SK-N-SH (cell line): ENCODE measurements around the gene PDZD2. TPM values are rescaled to one million over a fixed set of nuclear protein-coding genes. Genes with fewer than 3 reads are reported as not detected.

ENCODE experiments used
- CTCF ChIA-PET: fragments of 300-600, 350-600 bp; formaldehyde crosslinking; extraction: SDS; loops from one replicate; lab custom pipeline; 2021; lab: Yijun Ruan, JAX
- POLR2A ChIA-PET: fragments of 350-600 bp; sonication (Branson Sonifier 250); formaldehyde crosslinking; extraction: SDS; loops from one replicate; lab custom pipeline; 2020; ENCODE audit warnings: antibody characterized with exemption, inconsistent platforms; lab: Yijun Ruan, JAX
- DNase-seq: peaks from one replicate; pipeline ENCODE4 v3.0.0; 2012
- H2AFZ ChIP-seq: fragments of 200-600 bp; sonication (generic); 2 replicates; pipeline ENCODE4 v1.8.1; 2016; ENCODE audit warnings: antibody characterized with exemption, mild to moderate bottlenecking, low read depth
- H3F3A ChIP-seq: fragments of 200-600 bp; sonication (generic); replicated peaks from 2 replicates; pipeline ENCODE3; 2016; ENCODE audit warnings: antibody characterized with exemption, mild to moderate bottlenecking; ENCODE audit not compliant: insufficient read depth
- H3K27ac ChIP-seq, 2 experiments: fragments of 200-500 bp in 1 of 2; fragments of 200-600 bp in 1 of 2; sonication (Bioruptor generic) in 1 of 2; sonication (generic), shearing (Covaris generic) in 1 of 2; 2 replicates each; pipeline versions ENCODE4 v1.5.1 to v1.6.1; 2014 to 2016; ENCODE audit warnings: low read depth in 2 of 2, inconsistent platforms in 1 of 2, low read length in 1 of 2, mild to moderate bottlenecking in 1 of 2, mixed read lengths in 1 of 2
- H3K27me3 ChIP-seq: fragments of 200-600 bp; sonication (generic), shearing (Covaris generic); 2 replicates; pipeline ENCODE4 v1.6.1; 2016; ENCODE audit warnings: mixed run types; ENCODE audit not compliant: insufficient read depth
- H3K36me3 ChIP-seq, 2 experiments: fragments of 200-500 bp in 1 of 2; fragments of 200-600 bp in 1 of 2; sonication (Bioruptor generic) in 1 of 2; sonication (generic) in 1 of 2; replicated peaks in 1 of 2; 2 replicates each; pipeline versions ENCODE3 to v1.5.1; 2014 to 2016; ENCODE audit warnings: low read length in 1 of 2, mild to moderate bottlenecking in 1 of 2; ENCODE audit not compliant: insufficient read depth in 2 of 2, control insufficient read depth in 1 of 2
- H3K4me1 ChIP-seq, 2 experiments: fragments of 200-500 bp in 1 of 2; fragments of 200-600 bp in 1 of 2; sonication (Bioruptor generic) in 1 of 2; sonication (generic), shearing (Covaris generic) in 1 of 2; 2 replicates each; pipeline versions ENCODE4 v1.5.1 to v1.6.1; 2014 to 2016; ENCODE audit warnings: low read depth in 1 of 2, low read length in 1 of 2, mixed run types in 1 of 2; ENCODE audit not compliant: insufficient read depth in 2 of 2, control insufficient read depth in 1 of 2
- H3K4me2 ChIP-seq: fragments of 200-600 bp; sonication (generic), shearing (Covaris generic); 2 replicates; pipeline ENCODE4 v1.6.1; 2017; ENCODE audit warnings: mixed run types
- H3K4me3 ChIP-seq, 2 experiments: fragments of 200-500 bp in 1 of 2; fragments of 200-600 bp in 1 of 2; sonication (Bioruptor generic) in 1 of 2; sonication (generic), shearing (Covaris generic) in 1 of 2; 2 replicates each; pipeline versions ENCODE4 v1.5.1 to v1.8.1; 2014 to 2016; ENCODE audit warnings: low read depth in 2 of 2, inconsistent platforms in 1 of 2, low read length in 1 of 2, mild to moderate bottlenecking in 1 of 2, mixed read lengths in 1 of 2, moderate library complexity in 1 of 2
- H3K79me2 ChIP-seq: fragments of 200-600 bp; sonication (generic); 2 replicates; pipeline ENCODE4 v1.8.1; 2017; ENCODE audit warnings: mild to moderate bottlenecking; ENCODE audit not compliant: insufficient read depth
- H3K9ac ChIP-seq: fragments of 200-600 bp; sonication (generic); 2 replicates; pipeline ENCODE4 v1.6.1; 2017; ENCODE audit warnings: mixed run types
- H3K9me2 ChIP-seq: fragments of 200-600 bp; sonication (generic); 2 replicates; pipeline ENCODE4 v1.6.1; 2017; ENCODE audit warnings: mixed run types
- H3K9me3 ChIP-seq: fragments of 200-600 bp; sonication (generic); 2 replicates; pipeline ENCODE4 v1.6.1; 2017; ENCODE audit warnings: mixed run types, mild to moderate bottlenecking, moderate library complexity
- H4K20me1 ChIP-seq: fragments of 200-600 bp; sonication (generic); 2 replicates; pipeline ENCODE4 v1.6.1; 2017; ENCODE audit warnings: mild to moderate bottlenecking, mixed run types; ENCODE audit not compliant: insufficient read depth
- ELF1 ChIP-seq: IDR thresholded peaks from 2 replicates; pipeline ENCODE4 v1.4.0; 2012
- GATA2 ChIP-seq: sonication (generic); formaldehyde crosslinking; IDR thresholded peaks from 2 replicates; pipeline ENCODE4 v1.5.0; 2020; ENCODE audit warnings: mild to moderate bottlenecking, missing genetic modification reagents
- JUND ChIP-seq: IDR thresholded peaks from 2 replicates; pipeline ENCODE4 v1.4.0; 2012
- MXI1 ChIP-seq: IDR thresholded peaks from 2 replicates; pipeline ENCODE4 v1.6.1; 2012; ENCODE audit warnings: mild to moderate bottlenecking, low read depth, low read length, improper control_type of control experiment
- NRF1 ChIP-seq: IDR thresholded peaks from 2 replicates; pipeline ENCODE4 v1.6.1; 2012; ENCODE audit warnings: low read depth, mild to moderate bottlenecking, low read length
- RAD21 ChIP-seq: IDR thresholded peaks from 2 replicates; pipeline ENCODE4 v1.6.1; 2012; ENCODE audit warnings: mild to moderate bottlenecking, low read length
- RCOR1 ChIP-seq: fragments of 150-350 bp; IDR thresholded peaks from 2 replicates; pipeline ENCODE4 v1.6.1; 2017; ENCODE audit warnings: antibody characterized with exemption, low read length
- RFX5 ChIP-seq: IDR thresholded peaks from 2 replicates; pipeline ENCODE4 v1.6.1; 2012; ENCODE audit warnings: mild to moderate bottlenecking, improper control_type of control experiment, low read length
- RXRA ChIP-seq: IDR thresholded peaks from 2 replicates; pipeline ENCODE4 v1.4.0; 2012; ENCODE audit warnings: low read depth, mild to moderate bottlenecking, borderline replicate concordance
- SMC3 ChIP-seq: IDR thresholded peaks from 2 replicates; pipeline ENCODE4 v1.6.1; 2012; ENCODE audit warnings: low read depth, low read length, improper control_type of control experiment
- TEAD4 ChIP-seq: IDR thresholded peaks from 2 replicates; pipeline ENCODE4 v1.4.0; 2012; ENCODE audit warnings: mild to moderate bottlenecking, borderline replicate concordance; ENCODE audit not compliant: insufficient read depth
- YY1 ChIP-seq: IDR thresholded peaks from 2 replicates; pipeline ENCODE4 v1.4.0; 2012; ENCODE audit warnings: low read depth, mild to moderate bottlenecking
- WGBS: methylation state at CpG from one replicate; pipeline ENCODE4 v1.1.6; 2017; ENCODE audit warnings: low lambda C conversion rate; 5-methylcytosine and 5-hydroxymethylcytosine counted together
- polyA plus RNA-seq, 3 experiments: library from polyadenylated mRNA; depleted of rRNA; stranded (reverse); fragments of >200 nt; gene quantifications; 2 replicates each; pipeline ENCODE4 v1.2.3, GENCODE V29; 2012
- TF ChIP-seq, protein P1 (sequence below): IDR thresholded peaks from 2 replicates; pipeline ENCODE4; 2012
- TF ChIP-seq, protein P2 (sequence below): IDR thresholded peaks from 2 replicates; pipeline ENCODE4 v1.4.0; 2012; ENCODE audit warnings: low read depth, borderline replicate concordance
- TF ChIP-seq, protein P3 (sequence below): fragments of 150-350 bp; IDR thresholded peaks from 2 replicates; pipeline ENCODE4 v1.6.1; 2016; ENCODE audit warnings: mild to moderate bottlenecking, low read depth, low read length
- TF ChIP-seq, protein P4 (sequence below): IDR thresholded peaks from 2 replicates; pipeline ENCODE4 v1.4.0; 2012; ENCODE audit warnings: low read depth, borderline replicate concordance

Gene PDZD2
- polyA plus RNA-seq, 1 of the 3 experiments (the other 2 are of a cell fraction): 0.13 TPM

DNA sequence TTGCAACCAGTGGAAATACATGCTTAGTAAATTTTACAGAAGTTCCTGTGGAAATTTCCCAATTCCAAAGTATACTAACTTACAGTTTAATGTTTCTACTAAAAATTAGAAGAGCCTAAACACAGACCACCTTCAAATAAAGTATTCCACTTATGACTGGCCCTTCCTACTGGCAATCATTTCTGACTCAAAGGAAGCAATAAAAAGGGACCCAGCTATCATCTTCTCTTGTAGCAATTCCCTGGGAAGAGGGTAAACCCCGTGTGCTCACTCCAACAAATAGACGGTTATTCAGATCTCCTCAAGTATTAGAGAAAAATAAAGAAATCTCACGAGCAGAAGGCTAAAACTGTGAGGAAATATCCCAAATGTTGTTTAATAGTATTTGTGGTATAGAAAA is 491.9 kb downstream of the PDZD2 start:
- H4K20me1 ChIP-seq: peaks cover 45% of the 10 kb centered on the region
- 96% methylated on average over 3 of the region's 3 CpGs for WGBS
- CTCF ChIA-PET: interaction anchor here (1.0 kb wide), 1 partner anchor 38 kb away, joined by 4 read pairs; no protein-coding TSS in a partner anchor

DNA sequence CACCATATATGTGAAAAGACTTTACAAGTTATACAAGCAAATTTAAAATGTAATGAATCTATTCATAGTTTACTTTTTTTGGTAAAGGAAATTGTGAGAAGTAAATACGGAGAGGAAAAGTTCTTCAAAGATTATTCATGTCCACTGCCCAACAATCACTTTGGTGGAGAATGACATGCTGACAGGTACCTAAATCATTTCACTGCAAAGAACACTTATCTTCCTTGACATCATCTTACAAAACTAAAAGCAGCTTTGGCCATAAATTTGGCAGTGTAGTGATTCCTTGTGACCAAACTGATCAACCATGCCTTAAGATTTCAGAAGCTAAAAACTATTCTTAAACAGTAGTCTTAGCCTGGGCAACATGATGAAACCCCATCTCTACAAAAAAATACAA is 492.7 kb downstream of the PDZD2 start:
- CTCF ChIA-PET: interaction anchor here (1.8 kb wide), 1 partner anchor 13 kb away, joined by 5 read pairs; no protein-coding TSS in a partner anchor
- H2AFZ ChIP-seq: no peak overlapping the region
- no peak overlapping the region for H3K27ac ChIP-seq
- H3K4me1 ChIP-seq: peaks cover 0 to 8% of the 10 kb centered on the region in 2 experiments; a peak in 2 of 4 replicates
- no peaks in the 10 kb centered on the region for H3K9me2 ChIP-seq
- peaks cover 92% of the 10 kb centered on the region for H3K79me2 ChIP-seq
- H3K27me3 ChIP-seq: no peaks in the 10 kb centered on the region
- H3K36me3 ChIP-seq: peaks cover 43 to 55% of the 10 kb centered on the region in 2 experiments
- H4K20me1 ChIP-seq: peaks cover 44% of the 10 kb centered on the region
- H3K9me3 ChIP-seq: no peaks in the 10 kb centered on the region
- POLR2A ChIA-PET: no interaction called here
- TF ChIP-seq MXI1 (no peak), JUND (no peak), RFX5 (no peak), RCOR1 (no peak)
- TF ChIP-seq, protein P1, sequence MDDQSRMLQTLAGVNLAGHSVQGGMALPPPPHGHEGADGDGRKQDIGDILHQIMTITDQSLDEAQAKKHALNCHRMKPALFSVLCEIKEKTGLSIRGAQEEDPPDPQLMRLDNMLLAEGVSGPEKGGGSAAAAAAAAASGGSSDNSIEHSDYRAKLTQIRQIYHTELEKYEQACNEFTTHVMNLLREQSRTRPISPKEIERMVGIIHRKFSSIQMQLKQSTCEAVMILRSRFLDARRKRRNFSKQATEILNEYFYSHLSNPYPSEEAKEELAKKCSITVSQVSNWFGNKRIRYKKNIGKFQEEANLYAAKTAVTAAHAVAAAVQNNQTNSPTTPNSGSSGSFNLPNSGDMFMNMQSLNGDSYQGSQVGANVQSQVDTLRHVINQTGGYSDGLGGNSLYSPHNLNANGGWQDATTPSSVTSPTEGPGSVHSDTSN: no peak
- peaks cover 13% of the 10 kb centered on the region for H3F3A ChIP-seq
- H3K9ac ChIP-seq: no peak overlapping the region
- no peak overlapping the region for H3K4me2 ChIP-seq
- 82% methylated on average over 1 of the region's 1 CpG for WGBS
- no peak for DNase-seq
- H3K4me3 ChIP-seq: no peak overlapping the region

More for the DNA sequence above, 491.9 kb downstream of the PDZD2 start:
- H3K27ac ChIP-seq: no peak overlapping the region
- H3K9me2 ChIP-seq: no peaks in the 10 kb centered on the region
- no peaks in the 10 kb centered on the region for H3K27me3 ChIP-seq
- peaks cover 0 to 8% of the 10 kb centered on the region in 2 experiments; a peak in 2 of 4 replicates for H3K4me1 ChIP-seq
- peaks cover 13% of the 10 kb centered on the region for H3F3A ChIP-seq
- TF ChIP-seq SMC3 (no peak), TEAD4 (no peak), GATA2 (CRISPR knock-in tag) (no peak), NRF1 (no peak), YY1 (no peak), ELF1 (no peak), RXRA (no peak), RAD21 (no peak)
- TF ChIP-seq, protein P2, sequence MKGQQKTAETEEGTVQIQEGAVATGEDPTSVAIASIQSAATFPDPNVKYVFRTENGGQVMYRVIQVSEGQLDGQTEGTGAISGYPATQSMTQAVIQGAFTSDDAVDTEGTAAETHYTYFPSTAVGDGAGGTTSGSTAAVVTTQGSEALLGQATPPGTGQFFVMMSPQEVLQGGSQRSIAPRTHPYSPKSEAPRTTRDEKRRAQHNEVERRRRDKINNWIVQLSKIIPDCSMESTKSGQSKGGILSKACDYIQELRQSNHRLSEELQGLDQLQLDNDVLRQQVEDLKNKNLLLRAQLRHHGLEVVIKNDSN: no peak
- TF ChIP-seq, protein P1: no peak
- TF ChIP-seq, protein P3, sequence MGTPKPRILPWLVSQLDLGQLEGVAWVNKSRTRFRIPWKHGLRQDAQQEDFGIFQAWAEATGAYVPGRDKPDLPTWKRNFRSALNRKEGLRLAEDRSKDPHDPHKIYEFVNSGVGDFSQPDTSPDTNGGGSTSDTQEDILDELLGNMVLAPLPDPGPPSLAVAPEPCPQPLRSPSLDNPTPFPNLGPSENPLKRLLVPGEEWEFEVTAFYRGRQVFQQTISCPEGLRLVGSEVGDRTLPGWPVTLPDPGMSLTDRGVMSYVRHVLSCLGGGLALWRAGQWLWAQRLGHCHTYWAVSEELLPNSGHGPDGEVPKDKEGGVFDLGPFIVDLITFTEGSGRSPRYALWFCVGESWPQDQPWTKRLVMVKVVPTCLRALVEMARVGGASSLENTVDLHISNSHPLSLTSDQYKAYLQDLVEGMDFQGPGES: no peak
- TF ChIP-seq, protein P4, sequence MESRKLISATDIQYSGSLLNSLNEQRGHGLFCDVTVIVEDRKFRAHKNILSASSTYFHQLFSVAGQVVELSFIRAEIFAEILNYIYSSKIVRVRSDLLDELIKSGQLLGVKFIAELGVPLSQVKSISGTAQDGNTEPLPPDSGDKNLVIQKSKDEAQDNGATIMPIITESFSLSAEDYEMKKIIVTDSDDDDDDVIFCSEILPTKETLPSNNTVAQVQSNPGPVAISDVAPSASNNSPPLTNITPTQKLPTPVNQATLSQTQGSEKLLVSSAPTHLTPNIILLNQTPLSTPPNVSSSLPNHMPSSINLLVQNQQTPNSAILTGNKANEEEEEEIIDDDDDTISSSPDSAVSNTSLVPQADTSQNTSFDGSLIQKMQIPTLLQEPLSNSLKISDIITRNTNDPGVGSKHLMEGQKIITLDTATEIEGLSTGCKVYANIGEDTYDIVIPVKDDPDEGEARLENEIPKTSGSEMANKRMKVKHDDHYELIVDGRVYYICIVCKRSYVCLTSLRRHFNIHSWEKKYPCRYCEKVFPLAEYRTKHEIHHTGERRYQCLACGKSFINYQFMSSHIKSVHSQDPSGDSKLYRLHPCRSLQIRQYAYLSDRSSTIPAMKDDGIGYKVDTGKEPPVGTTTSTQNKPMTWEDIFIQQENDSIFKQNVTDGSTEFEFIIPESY: no peak
- POLR2A ChIA-PET: no interaction called here
- peaks cover 50 to 60% of the 10 kb centered on the region in 2 experiments for H3K36me3 ChIP-seq
- H3K79me2 ChIP-seq: peaks cover 92% of the 10 kb centered on the region
- no peak overlapping the region for H3K9ac ChIP-seq
- H2AFZ ChIP-seq: no peak overlapping the region
- DNase-seq: no peak
- H3K9me3 ChIP-seq: no peaks in the 10 kb centered on the region
- H3K4me3 ChIP-seq: no peak overlapping the region
- no peak overlapping the region for H3K4me2 ChIP-seq
